SK-N-SH (cell line): ENCODE measurements around the gene OCA2. TPM values are rescaled to one million over a fixed set of nuclear protein-coding genes. Genes with fewer than 3 reads are reported as not detected.
"Not testable (repeated sequence)": the region's sequence is repeated elsewhere in the genome, so short reads cannot be mapped to it uniquely, and the experiment has no call there.

Source experiments
- CTCF ChIA-PET: fragments of 300-600, 350-600 bp; formaldehyde crosslinking; extraction: SDS; loops from one replicate; lab custom pipeline; 2021; lab: Yijun Ruan, JAX
- POLR2A ChIA-PET: fragments of 350-600 bp; sonication (Branson Sonifier 250); formaldehyde crosslinking; extraction: SDS; loops from one replicate; lab custom pipeline; 2020; ENCODE audit warnings: antibody characterized with exemption, inconsistent platforms; lab: Yijun Ruan, JAX
- DNase-seq: peaks from one replicate; pipeline ENCODE4 v3.0.0; 2012
- H2AFZ ChIP-seq: fragments of 200-600 bp; sonication (generic); 2 replicates; pipeline ENCODE4 v1.8.1; 2016; ENCODE audit warnings: antibody characterized with exemption, mild to moderate bottlenecking, low read depth
- H3F3A ChIP-seq: fragments of 200-600 bp; sonication (generic); replicated peaks from 2 replicates; pipeline ENCODE3; 2016; ENCODE audit warnings: antibody characterized with exemption, mild to moderate bottlenecking; ENCODE audit not compliant: insufficient read depth
- H3K27ac ChIP-seq, 2 experiments: fragments of 200-500 bp in 1 of 2; fragments of 200-600 bp in 1 of 2; sonication (Bioruptor generic) in 1 of 2; sonication (generic), shearing (Covaris generic) in 1 of 2; 2 replicates each; pipeline versions ENCODE4 v1.5.1 to v1.6.1; 2014 to 2016; ENCODE audit warnings: low read depth in 2 of 2, inconsistent platforms in 1 of 2, low read length in 1 of 2, mild to moderate bottlenecking in 1 of 2, mixed read lengths in 1 of 2
- H3K27me3 ChIP-seq: fragments of 200-600 bp; sonication (generic), shearing (Covaris generic); 2 replicates; pipeline ENCODE4 v1.6.1; 2016; ENCODE audit warnings: mixed run types; ENCODE audit not compliant: insufficient read depth
- H3K36me3 ChIP-seq, 2 experiments: fragments of 200-500 bp in 1 of 2; fragments of 200-600 bp in 1 of 2; sonication (Bioruptor generic) in 1 of 2; sonication (generic) in 1 of 2; replicated peaks in 1 of 2; 2 replicates each; pipeline versions ENCODE3 to v1.5.1; 2014 to 2016; ENCODE audit warnings: low read length in 1 of 2, mild to moderate bottlenecking in 1 of 2; ENCODE audit not compliant: insufficient read depth in 2 of 2, control insufficient read depth in 1 of 2
- H3K4me1 ChIP-seq, 2 experiments: fragments of 200-500 bp in 1 of 2; fragments of 200-600 bp in 1 of 2; sonication (Bioruptor generic) in 1 of 2; sonication (generic), shearing (Covaris generic) in 1 of 2; 2 replicates each; pipeline versions ENCODE4 v1.5.1 to v1.6.1; 2014 to 2016; ENCODE audit warnings: low read depth in 1 of 2, low read length in 1 of 2, mixed run types in 1 of 2; ENCODE audit not compliant: insufficient read depth in 2 of 2, control insufficient read depth in 1 of 2
- H3K4me2 ChIP-seq: fragments of 200-600 bp; sonication (generic), shearing (Covaris generic); 2 replicates; pipeline ENCODE4 v1.6.1; 2017; ENCODE audit warnings: mixed run types
- H3K4me3 ChIP-seq, 2 experiments: fragments of 200-500 bp in 1 of 2; fragments of 200-600 bp in 1 of 2; sonication (Bioruptor generic) in 1 of 2; sonication (generic), shearing (Covaris generic) in 1 of 2; 2 replicates each; pipeline versions ENCODE4 v1.5.1 to v1.8.1; 2014 to 2016; ENCODE audit warnings: low read depth in 2 of 2, inconsistent platforms in 1 of 2, low read length in 1 of 2, mild to moderate bottlenecking in 1 of 2, mixed read lengths in 1 of 2, moderate library complexity in 1 of 2
- H3K79me2 ChIP-seq: fragments of 200-600 bp; sonication (generic); 2 replicates; pipeline ENCODE4 v1.8.1; 2017; ENCODE audit warnings: mild to moderate bottlenecking; ENCODE audit not compliant: insufficient read depth
- H3K9ac ChIP-seq: fragments of 200-600 bp; sonication (generic); 2 replicates; pipeline ENCODE4 v1.6.1; 2017; ENCODE audit warnings: mixed run types
- H3K9me2 ChIP-seq: fragments of 200-600 bp; sonication (generic); 2 replicates; pipeline ENCODE4 v1.6.1; 2017; ENCODE audit warnings: mixed run types
- H3K9me3 ChIP-seq: fragments of 200-600 bp; sonication (generic); 2 replicates; pipeline ENCODE4 v1.6.1; 2017; ENCODE audit warnings: mixed run types, mild to moderate bottlenecking, moderate library complexity
- H4K20me1 ChIP-seq: fragments of 200-600 bp; sonication (generic); 2 replicates; pipeline ENCODE4 v1.6.1; 2017; ENCODE audit warnings: mild to moderate bottlenecking, mixed run types; ENCODE audit not compliant: insufficient read depth
- CHD2 ChIP-seq: fragments of 150-350 bp; IDR thresholded peaks from 2 replicates; pipeline ENCODE4 v1.6.1; 2018; ENCODE audit warnings: low read length; ENCODE audit not compliant: partially characterized antibody
- ELF1 ChIP-seq: IDR thresholded peaks from 2 replicates; pipeline ENCODE4 v1.4.0; 2012
- EP300 ChIP-seq, 2 experiments: IDR thresholded peaks; 2 replicates each; pipeline versions ENCODE4 v1.4.0 to v1.6.1; 2012; ENCODE audit warnings: borderline replicate concordance in 1 of 2, low read depth in 1 of 2, low read length in 1 of 2
- FOSL2 ChIP-seq: IDR thresholded peaks from 2 replicates; pipeline ENCODE4 v1.4.0; 2012; ENCODE audit warnings: low read depth, mild to moderate bottlenecking, moderate library complexity, borderline replicate concordance
- FOXJ3 ChIP-seq: sonication (generic); formaldehyde crosslinking; IDR thresholded peaks from 2 replicates; pipeline ENCODE4 v1.5.1; 2020; ENCODE audit warnings: mild to moderate bottlenecking, missing genetic modification reagents
- IRF3 ChIP-seq: fragments of 150-350 bp; IDR thresholded peaks from 2 replicates; pipeline ENCODE4 v1.6.1; 2016; ENCODE audit warnings: mild to moderate bottlenecking, low read depth, low read length
- MAX ChIP-seq: IDR thresholded peaks from 2 replicates; pipeline ENCODE4 v1.4.0; 2012; ENCODE audit warnings: low read depth
- MEF2A ChIP-seq: IDR thresholded peaks from 2 replicates; pipeline ENCODE4 v1.4.0; 2012; ENCODE audit warnings: low read depth, borderline replicate concordance
- NRF1 ChIP-seq: IDR thresholded peaks from 2 replicates; pipeline ENCODE4 v1.6.1; 2012; ENCODE audit warnings: low read depth, mild to moderate bottlenecking, low read length
- PBX3 ChIP-seq: IDR thresholded peaks from 2 replicates; pipeline ENCODE4; 2012
- RAD21 ChIP-seq: IDR thresholded peaks from 2 replicates; pipeline ENCODE4 v1.6.1; 2012; ENCODE audit warnings: mild to moderate bottlenecking, low read length
- RFX5 ChIP-seq: IDR thresholded peaks from 2 replicates; pipeline ENCODE4 v1.6.1; 2012; ENCODE audit warnings: mild to moderate bottlenecking, improper control_type of control experiment, low read length
- RXRA ChIP-seq: IDR thresholded peaks from 2 replicates; pipeline ENCODE4 v1.4.0; 2012; ENCODE audit warnings: low read depth, mild to moderate bottlenecking, borderline replicate concordance
- SMC3 ChIP-seq: IDR thresholded peaks from 2 replicates; pipeline ENCODE4 v1.6.1; 2012; ENCODE audit warnings: low read depth, low read length, improper control_type of control experiment
- TAF1 ChIP-seq: IDR thresholded peaks from 2 replicates; pipeline ENCODE4 v1.6.1; 2012; ENCODE audit warnings: low read depth, mild to moderate bottlenecking, low read length, moderate library complexity, borderline replicate concordance
- TEAD4 ChIP-seq: IDR thresholded peaks from 2 replicates; pipeline ENCODE4 v1.4.0; 2012; ENCODE audit warnings: mild to moderate bottlenecking, borderline replicate concordance; ENCODE audit not compliant: insufficient read depth
- YY1 ChIP-seq: IDR thresholded peaks from 2 replicates; pipeline ENCODE4 v1.4.0; 2012; ENCODE audit warnings: low read depth, mild to moderate bottlenecking
- WGBS: methylation state at CpG from one replicate; pipeline ENCODE4 v1.1.6; 2017; ENCODE audit warnings: low lambda C conversion rate; 5-methylcytosine and 5-hydroxymethylcytosine counted together
- polyA plus RNA-seq, 3 experiments: library from polyadenylated mRNA; depleted of rRNA; stranded (reverse); fragments of >200 nt; gene quantifications; 2 replicates each; pipeline ENCODE4 v1.2.3, GENCODE V29; 2012
- TF ChIP-seq, protein P1 (sequence below): IDR thresholded peaks from 2 replicates; pipeline ENCODE4 v1.4.0; 2012; ENCODE audit warnings: low read depth, borderline replicate concordance
- TF ChIP-seq, protein P2 (sequence below): IDR thresholded peaks from 2 replicates; pipeline ENCODE4 v1.4.0; 2012; ENCODE audit warnings: low read depth, borderline replicate concordance

Gene OCA2
- polyA plus RNA-seq, 1 of the 3 experiments (the other 2 are of a cell fraction), result 0.16 TPM

DNA sequence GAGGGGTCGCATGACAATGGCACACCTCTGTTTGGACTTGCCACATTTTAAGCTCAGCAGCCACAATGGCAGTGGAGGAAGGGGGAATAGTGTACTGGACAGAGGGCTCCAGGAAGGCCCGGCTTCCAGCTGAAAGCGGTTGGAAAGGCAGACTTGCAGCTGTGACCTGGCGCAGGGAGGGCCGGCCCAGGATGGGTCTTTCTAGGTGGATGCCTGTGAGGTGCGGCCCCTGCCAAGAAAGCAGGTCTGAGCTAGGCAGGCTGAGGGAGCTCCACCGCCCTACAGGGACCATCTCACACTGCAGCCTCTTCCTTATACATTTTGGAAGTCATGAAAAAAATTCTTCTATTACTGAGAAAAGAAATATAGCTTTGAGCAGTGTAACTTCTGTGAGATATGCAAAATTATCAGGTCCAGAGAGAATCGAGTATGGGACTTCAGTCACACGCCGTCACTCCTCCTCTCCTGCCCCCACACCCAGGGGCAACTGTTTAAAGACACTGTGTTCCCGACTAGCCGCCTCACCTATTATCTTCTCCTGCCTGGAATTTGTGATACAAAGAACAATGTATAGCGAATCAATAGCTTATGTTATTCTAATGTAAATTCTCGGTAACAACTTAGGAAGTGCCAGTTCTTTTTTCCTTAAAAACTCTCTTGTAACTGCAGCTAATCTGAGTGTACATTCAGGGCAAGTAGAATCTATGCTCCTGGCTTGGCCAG, 331.0 kb downstream of the OCA2 start:
- Histone ChIP-seq H4K20me1 (no peaks in the 10 kb centered on the region), H3K4me3 (no peak overlapping the region), H3K9me3 (no peaks in the 10 kb centered on the region), H3K27me3 (no peaks in the 10 kb centered on the region), H3K4me2 (no peak overlapping the region), H3K9me2 (no peaks in the 10 kb centered on the region), H2AFZ (no peak overlapping the region), H3K79me2 (no peaks in the 10 kb centered on the region), H3K9ac (no peak overlapping the region), H3K4me1 (peaks cover 0 to 3% of the 10 kb centered on the region in 2 experiments; a peak in 1 of 4 replicates), H3F3A (no peaks in the 10 kb centered on the region), H3K36me3 (no peaks in the 10 kb centered on the region), H3K27ac (no peak overlapping the region)
- TF ChIP-seq ELF1 (no peak), RXRA (no peak), TEAD4 (no peak), MAX (no peak), IRF3 (no peak), TAF1 (no peak), RFX5 (no peak), NRF1 (no peak), FOXJ3 (no peak), EP300 (IDR thresholded peaks at IDR 0.05; ENCODE audit: borderline replicate concordance in 1 of 2, low read depth in 1 of 2, low read length in 1 of 2) (no peak), SMC3 (no peak), PBX3 (no peak), YY1 (no peak), CHD2 (no peak), FOSL2 (no peak), RAD21 (no peak), MEF2A (no peak)
- TF ChIP-seq, protein P1, sequence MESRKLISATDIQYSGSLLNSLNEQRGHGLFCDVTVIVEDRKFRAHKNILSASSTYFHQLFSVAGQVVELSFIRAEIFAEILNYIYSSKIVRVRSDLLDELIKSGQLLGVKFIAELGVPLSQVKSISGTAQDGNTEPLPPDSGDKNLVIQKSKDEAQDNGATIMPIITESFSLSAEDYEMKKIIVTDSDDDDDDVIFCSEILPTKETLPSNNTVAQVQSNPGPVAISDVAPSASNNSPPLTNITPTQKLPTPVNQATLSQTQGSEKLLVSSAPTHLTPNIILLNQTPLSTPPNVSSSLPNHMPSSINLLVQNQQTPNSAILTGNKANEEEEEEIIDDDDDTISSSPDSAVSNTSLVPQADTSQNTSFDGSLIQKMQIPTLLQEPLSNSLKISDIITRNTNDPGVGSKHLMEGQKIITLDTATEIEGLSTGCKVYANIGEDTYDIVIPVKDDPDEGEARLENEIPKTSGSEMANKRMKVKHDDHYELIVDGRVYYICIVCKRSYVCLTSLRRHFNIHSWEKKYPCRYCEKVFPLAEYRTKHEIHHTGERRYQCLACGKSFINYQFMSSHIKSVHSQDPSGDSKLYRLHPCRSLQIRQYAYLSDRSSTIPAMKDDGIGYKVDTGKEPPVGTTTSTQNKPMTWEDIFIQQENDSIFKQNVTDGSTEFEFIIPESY, result no peak
- TF ChIP-seq, protein P2, sequence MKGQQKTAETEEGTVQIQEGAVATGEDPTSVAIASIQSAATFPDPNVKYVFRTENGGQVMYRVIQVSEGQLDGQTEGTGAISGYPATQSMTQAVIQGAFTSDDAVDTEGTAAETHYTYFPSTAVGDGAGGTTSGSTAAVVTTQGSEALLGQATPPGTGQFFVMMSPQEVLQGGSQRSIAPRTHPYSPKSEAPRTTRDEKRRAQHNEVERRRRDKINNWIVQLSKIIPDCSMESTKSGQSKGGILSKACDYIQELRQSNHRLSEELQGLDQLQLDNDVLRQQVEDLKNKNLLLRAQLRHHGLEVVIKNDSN, result no peak
- no peak for DNase-seq
- 49% methylated on average over 14 of the region's 14 CpGs for WGBS
- ChIA-PET CTCF (no interaction called here), POLR2A (no interaction called here)

DNA sequence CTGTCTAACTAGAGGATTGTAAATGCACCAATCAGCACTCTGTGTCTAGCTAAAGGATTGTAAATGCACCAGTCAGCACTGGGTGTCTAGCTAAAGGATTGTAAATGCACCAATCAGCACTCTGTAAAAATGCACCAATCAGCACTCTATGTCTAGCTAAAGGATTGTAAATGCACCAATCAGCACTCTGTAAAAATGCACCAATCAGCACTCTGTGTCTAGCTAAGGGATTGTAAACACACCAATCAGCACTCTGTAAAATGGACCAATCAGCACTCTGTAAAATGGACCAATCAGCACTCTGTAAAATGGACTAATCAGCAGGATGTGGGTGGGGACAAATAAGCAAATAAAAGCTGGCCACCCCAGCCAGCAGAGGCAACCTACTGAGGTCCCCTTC, 331.7 kb downstream of the OCA2 start:
- H3K36me3 ChIP-seq, H3K27me3 ChIP-seq, H3K4me3 ChIP-seq, H3K4me1 ChIP-seq, CTCF ChIA-PET, DNase-seq, H2AFZ ChIP-seq, H4K20me1 ChIP-seq, H3K79me2 ChIP-seq, H3K9me2 ChIP-seq, H3K9ac ChIP-seq, H3K9me3 ChIP-seq, H3F3A ChIP-seq, H3K27ac ChIP-seq, H3K4me2 ChIP-seq, POLR2A ChIA-PET: not testable (repeated sequence)
